Measurements from ENCODE around the gene MRPS17.

MRPS17 gene

DNA sequence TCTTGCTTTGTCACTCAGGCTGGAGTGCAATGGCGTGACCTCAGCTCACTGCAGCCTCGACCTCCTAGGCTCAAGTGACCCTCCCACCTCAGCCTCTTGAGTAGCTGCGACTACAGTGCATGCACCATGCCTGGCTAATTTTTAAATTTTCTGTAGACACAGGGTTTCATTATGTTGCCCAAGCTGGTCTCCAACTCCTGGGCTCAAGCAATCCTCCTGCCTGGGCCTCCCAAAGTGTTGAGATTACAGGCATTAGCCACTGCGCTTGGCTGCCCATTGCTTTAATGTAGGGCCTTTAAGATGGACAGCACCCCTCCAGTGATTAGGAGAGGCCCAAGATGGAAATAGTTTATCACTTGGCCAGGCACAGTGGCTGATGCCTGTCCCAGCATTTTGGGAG is 52.1 kb downstream of the MRPS17 start:
- no peak for TF ChIP-seq CTCF (conservative IDR thresholded peaks at IDR 0.05; ENCODE audit: low read depth, low read length)
- H3K4me3 ChIP-seq (ENCODE audit: low read length), result no peak overlapping the region
- DNase-seq (ENCODE audit: low read depth), result no peak

Data from retinal pigment epithelial cell (primary cell).